HepG2 (cell line): ENCODE data around the gene PADI6. TPM values are rescaled to one million over a fixed set of nuclear protein-coding genes. Genes with fewer than 3 reads are reported as not detected.

Experiments used
- ATAC-seq: fragments of 200-7000 bp; cut with Tn5 transposase; 3 replicates; pipeline ENCODE4 v1.9.1; 2020; ENCODE audit warnings: mild to moderate bottlenecking, moderate library complexity
- BruUV-seq: library from RNA; stranded (reverse); fragments of 400-500 nt; replicated peaks from 2 replicates; lab custom pipeline; 2021; lab: Mats Ljungman, UMichigan
- CTCF ChIA-PET: fragments of 300-600 bp; formaldehyde crosslinking; extraction: SDS; loops from one replicate; lab custom pipeline; 2021; ENCODE audit warnings: low total read pairs, inconsistent platforms, low intra/inter-chr PET ratio; lab: Yijun Ruan, JAX
- POLR2A ChIA-PET: fragments of 350-600 bp; sonication (Branson Sonifier 250); formaldehyde crosslinking; loops from one replicate; lab custom pipeline; 2020; ENCODE audit warnings: antibody characterized with exemption, inconsistent platforms; lab: Yijun Ruan, JAX
- DNase-seq: peaks from one replicate; pipeline ENCODE4 v3.0.0-alpha.2; 2015; ENCODE audit warnings: low spot score
- FAIRE-seq: peaks from 3 replicates; lab custom pipeline; 2011; peaks lifted over from hg19 to GRCh38; lab: Jason Lieb, UNC
- H2AFZ ChIP-seq: one replicate; pipeline ENCODE4 v1.6.1; 2011; ENCODE audit warnings: low read length, inconsistent platforms
- H3K27ac ChIP-seq: fragments of 300-600 bp; 3 replicates; pipeline ENCODE4 v1.8.0; 2011; ENCODE audit warnings: mixed run types, mild to moderate bottlenecking, mixed read lengths, low read length, inconsistent platforms; ENCODE audit not compliant: insufficient read depth; ENCODE audit errors: extremely low read length
- H3K27me3 ChIP-seq, 2 experiments: fragments of 200-600 bp in 1 of 2; 2 replicates in 1 of 2; 3 replicates in 1 of 2; pipeline versions ENCODE4 v1.6.0 to v1.8.0; 2011; ENCODE audit warnings: low read length in 2 of 2, mild to moderate bottlenecking in 2 of 2, moderate library complexity in 2 of 2, inconsistent platforms in 1 of 2; ENCODE audit not compliant: insufficient read depth in 2 of 2, control insufficient read depth in 1 of 2
- H3K36me3 ChIP-seq, 2 experiments: fragments of 200-600 bp in 1 of 2; replicated peaks in 1 of 2; 2 replicates in 1 of 2; 3 replicates in 1 of 2; pipeline versions ENCODE4 v1.5.1 to v1.8.0; 2011; ENCODE audit warnings: low read length in 2 of 2, inconsistent platforms in 1 of 2; ENCODE audit not compliant: insufficient read depth in 2 of 2, control insufficient read depth in 1 of 2
- H3K4me1 ChIP-seq: 2 replicates; pipeline ENCODE4 v1.5.1; 2012; ENCODE audit warnings: low read length, inconsistent platforms; ENCODE audit not compliant: insufficient read depth
- H3K4me2 ChIP-seq: 2 replicates; pipeline ENCODE4 v1.6.0; 2011; ENCODE audit warnings: low read depth, low read length, inconsistent platforms
- H3K4me3 ChIP-seq, 3 experiments: fragments of 200-600 bp in 1 of 3; sonication (generic), shearing (Covaris generic) in 1 of 3; replicated peaks in 1 of 3; 2 replicates each; pipeline ENCODE4 v1.5.1; 2011 to 2016; ENCODE audit warnings: low read length in 3 of 3, inconsistent platforms in 2 of 3, low read depth in 2 of 3, mild to moderate bottlenecking in 2 of 3, control low read depth in 1 of 3, mixed read lengths in 1 of 3; ENCODE audit not compliant: insufficient read depth in 1 of 3
- H3K79me2 ChIP-seq: one replicate; pipeline ENCODE4 v1.6.1; 2011; ENCODE audit warnings: low read length, inconsistent platforms; ENCODE audit not compliant: insufficient read depth
- H3K9ac ChIP-seq: 2 replicates; pipeline ENCODE4 v1.6.0; 2011; ENCODE audit warnings: mild to moderate bottlenecking, low read depth, low read length, inconsistent platforms; ENCODE audit not compliant: insufficient read depth
- H3K9me3 ChIP-seq: 2 replicates; pipeline ENCODE4 v1.5.1; 2012; ENCODE audit warnings: mild to moderate bottlenecking, low read length
- H4K20me1 ChIP-seq: 2 replicates; pipeline ENCODE4 v1.6.0; 2011; ENCODE audit warnings: inconsistent platforms, mild to moderate bottlenecking, low read length, moderate library complexity; ENCODE audit not compliant: insufficient read depth
- KIAA2018 ChIP-seq: sonication (generic); formaldehyde crosslinking; IDR thresholded peaks from 2 replicates; pipeline ENCODE4 v1.5.0; 2020; ENCODE audit warnings: mild to moderate bottlenecking, missing genetic modification reagents, borderline replicate concordance
- MED8 ChIP-seq: sonication (generic); formaldehyde crosslinking; IDR thresholded peaks from 2 replicates; pipeline ENCODE4 v1.8.1; 2023; ENCODE audit warnings: mild to moderate bottlenecking, missing genetic modification reagents; ENCODE audit not compliant: insufficient replicate concordance
- MLX ChIP-seq: IDR thresholded peaks from 2 replicates; pipeline ENCODE4 v1.6.1; 2016
- NR2F1 ChIP-seq, 2 experiments: fragments of 450-650 bp in 1 of 2; formaldehyde crosslinking in 1 of 2; IDR thresholded peaks; 2 replicates each; pipeline versions ENCODE4 v1.5.0 to v1.6.1; 2016 to 2020; ENCODE audit warnings: mild to moderate bottlenecking in 1 of 2, missing compliant biosample characterization in 1 of 2, missing genetic modification reagents in 1 of 2, moderate library complexity in 1 of 2
- YEATS2 ChIP-seq: sonication (generic); formaldehyde crosslinking; IDR thresholded peaks from 2 replicates; pipeline ENCODE4 v1.4.0; 2020; ENCODE audit warnings: missing genetic modification reagents, borderline replicate concordance
- ZMYM4 ChIP-seq: sonication (generic); formaldehyde crosslinking; IDR thresholded peaks from 2 replicates; pipeline ENCODE4 v1.8.1; 2023; ENCODE audit warnings: mild to moderate bottlenecking, missing genetic modification reagents
- ZNF672 ChIP-seq: sonication (generic); formaldehyde crosslinking; IDR thresholded peaks from 2 replicates; pipeline ENCODE4 v1.8.1; 2022; ENCODE audit warnings: missing genetic modification reagents
- WGBS: methylation state at CpG from one replicate; pipeline ENCODE4 v1.1.6; 2017; ENCODE audit warnings: low lambda C conversion rate; 5-methylcytosine and 5-hydroxymethylcytosine counted together
- in situ Hi-C: cut with HindIII; loops from 2 replicates; pipeline ENCODE4 v1.10.0; 2017; ENCODE audit warnings: low pct_unique_long_range_greater_than_20kb; ENCODE audit not compliant: extremely low pct_ligation_motif_present
- intact Hi-C: fragments of 100-400 bp; cut with micrococcal nuclease; formaldehyde crosslinking; loops from one replicate; pipeline ENCODE4 v1.10.0; 2022; ENCODE audit not compliant: unreplicated experiment
- polyA plus RNA-seq, 8 experiments: library from polyadenylated mRNA; depleted of rRNA in 3 of 8; stranded (reverse) in 7 of 8; unstranded in 1 of 8; fragments of >200 nt; fragmentation: Illumina TruSeq in 4 of 8; extraction: Trizol in 4 of 8; gene quantifications; 2 replicates each; pipeline versions ENCODE4 v1.2.1 to v1.2.3, GENCODE V29; 2011 to 2016; ENCODE audit warnings: low read depth in 4 of 8, missing spikeins in 1 of 8, mixed read lengths in 1 of 8; ENCODE audit not compliant: insufficient read depth in 1 of 8
- total RNA-seq, 5 experiments: library from RNA; depleted of rRNA; stranded (reverse); fragments of >200 nt; fragmentation: Illumina TruSeq; extraction: Trizol; gene quantifications; 2 replicates each; pipeline ENCODE4 v1.2.3, GENCODE V29; 2016; ENCODE audit warnings: low read depth in 1 of 5

Gene PADI6
- total and polyA plus RNA-seq, 2 of the 13 experiments (the other 11 are each of a cell fraction or from before 2014, with no cell fraction given) = not detected

GRCh38 chr1:17363771-17364170, 8.2 kb upstream of the PADI6 start (continued):
- TF ChIP-seq KIAA2018 (no peak), ZNF672 (CRISPR knock-in tag) (no peak), NR2F1 (CRISPR knock-in tag; IDR thresholded peaks at IDR 0.05) (no peak)

GRCh38 chr1:17365293-17365692, 6.7 kb upstream of the PADI6 start:
- intact Hi-C loops (no loop called here), in situ Hi-C loops (no loop called here)
- BruUV-seq = no TSS peak
- ATAC-seq (no peak), FAIRE-seq (no peak), DNase-seq (no peak)
- no peaks in the 10 kb centered on the region for H3K79me2 ChIP-seq
- no peaks in the 10 kb centered on the region for H3K4me1 ChIP-seq
- no peaks in the 10 kb centered on the region for H4K20me1 ChIP-seq
- ChIA-PET POLR2A (no interaction called here), CTCF (no interaction called here)
- no peak for TF ChIP-seq YEATS2 (CRISPR knock-in tag)
- no peak for TF ChIP-seq ZMYM4 (CRISPR knock-in tag)
- no peak for TF ChIP-seq MLX (CRISPR knock-in tag)
- TF ChIP-seq MED8 (CRISPR knock-in tag) = no peak
- peaks cover 5 to 11% of the 10 kb centered on the region in 2 experiments; a peak in 3 of 5 replicates for H3K27me3 ChIP-seq
- 55% methylated on average over 3 of the region's 3 CpGs for WGBS
- H3K9ac ChIP-seq = no peak overlapping the region
- no peaks in the 10 kb centered on the region for H3K36me3 ChIP-seq
- no peak overlapping the region for H3K27ac ChIP-seq
- H3K4me3 ChIP-seq = no peak overlapping the region
- H2AFZ ChIP-seq = no peak overlapping the region
- no peak overlapping the region for H3K4me2 ChIP-seq
- no peaks in the 10 kb centered on the region for H3K9me3 ChIP-seq
